Upper lobe of right lung (tissue), 1 donor: ENCODE data around the gene IL36B. TPM values are rescaled to one million over a fixed set of nuclear protein-coding genes. Genes with fewer than 3 reads are reported as not detected.

Source experiments
- ATAC-seq: fragments of 200-7000 bp; cut with Tn5 transposase; one replicate; pipeline ENCODE4 v1.9.1; 2020; ENCODE audit warnings: mild to moderate bottlenecking, moderate library complexity
- DNase-seq: peaks from one replicate; pipeline ENCODE4 v3.0.0-alpha.2; 2020
- H3K27ac ChIP-seq: fragments of 200-600 bp; one replicate; pipeline ENCODE4 v1.8.0; 2022
- H3K27me3 ChIP-seq: fragments of 200-600 bp; one replicate; pipeline ENCODE4 v1.8.0; 2022; ENCODE audit warnings: mild to moderate bottlenecking
- H3K36me3 ChIP-seq: fragments of 200-600 bp; one replicate; pipeline ENCODE4 v1.8.0; 2022
- H3K4me1 ChIP-seq: fragments of 200-600 bp; one replicate; pipeline ENCODE4 v1.8.0; 2022
- H3K4me3 ChIP-seq: fragments of 200-600 bp; one replicate; pipeline ENCODE4 v1.8.0; 2022; ENCODE audit warnings: mild to moderate bottlenecking
- H3K9me3 ChIP-seq: fragments of 200-600 bp; one replicate; pipeline ENCODE4 v1.8.0; 2022
- CTCF ChIP-seq: fragments of 200-600 bp; IDR thresholded peaks from one replicate; pipeline ENCODE4 v1.8.0; 2022; ENCODE audit warnings: antibody characterized with exemption
- intact Hi-C: fragments of 100-400 bp; cut with DNase I; formaldehyde crosslinking; loops from one replicate; pipeline ENCODE4 v1.11.0; 2022
- total RNA-seq: library from RNA; stranded (reverse); fragmentation: NEBNext Ultra II Directional; extraction: Animal tissue kit (Norgen Biotek cat#: 25700); gene quantifications from one replicate; pipeline ENCODE4 v1.2.1, GENCODE V29; 2021
- donor health status: DM: no; HTN: yes; CAD: no; lungs with severe emphysema.

IL36B gene
- total RNA-seq, 1 donor from 2014 or later = not detected

- H3K27ac ChIP-seq = no peak overlapping the region
- intact Hi-C loops = no loop called here
- H3K4me3 ChIP-seq = no peak overlapping the region
- DNase-seq (no peak), ATAC-seq (no peak)
- H3K36me3 ChIP-seq = no peaks in the 10 kb centered on the region
- no peak for TF ChIP-seq CTCF
- H3K9me3 ChIP-seq = no peaks in the 10 kb centered on the region
- no peaks in the 10 kb centered on the region for H3K4me1 ChIP-seq
- H3K27me3 ChIP-seq = no peaks in the 10 kb centered on the region
Measured at GRCh38 chr2:113038291-113038690, 14.4 kb downstream of the IL36B start.

GRCh38 chr2:113036763-113037162, 15.9 kb downstream of the IL36B start:
- DNase-seq = no peak
- Histone ChIP-seq H3K27ac (no peak overlapping the region), H3K36me3 (no peaks in the 10 kb centered on the region), H3K4me1 (no peaks in the 10 kb centered on the region), H3K4me3 (no peak overlapping the region), H3K27me3 (no peaks in the 10 kb centered on the region), H3K9me3 (no peaks in the 10 kb centered on the region)
- intact Hi-C loops = no loop called here
- ATAC-seq = no peak
- TF ChIP-seq CTCF = no peak

GRCh38 chr2:113034016-113034415, 18.7 kb downstream of the IL36B start:
- DNase-seq = no peak
- ATAC-seq = no peak
- no peak overlapping the region for H3K4me3 ChIP-seq
- no peaks in the 10 kb centered on the region for H3K4me1 ChIP-seq
- no peak overlapping the region for H3K27ac ChIP-seq
- TF ChIP-seq CTCF = no peak
- no peaks in the 10 kb centered on the region for H3K27me3 ChIP-seq
- H3K36me3 ChIP-seq = no peaks in the 10 kb centered on the region
- H3K9me3 ChIP-seq = no peaks in the 10 kb centered on the region
- intact Hi-C loops = no loop called here

- intact Hi-C loops = no loop called here
- no peaks in the 10 kb centered on the region for H3K9me3 ChIP-seq
- no peaks in the 10 kb centered on the region for H3K4me1 ChIP-seq
- no peak overlapping the region for H3K27ac ChIP-seq
- peak; percentile 39 for ATAC-seq
- no peak for TF ChIP-seq CTCF
- H3K4me3 ChIP-seq = no peak overlapping the region
- DNase-seq = no peak
- no peaks in the 10 kb centered on the region for H3K27me3 ChIP-seq
- H3K36me3 ChIP-seq = no peaks in the 10 kb centered on the region
Measured at GRCh38 chr2:113032737-113033136, 19.9 kb downstream of the IL36B start.

- H3K4me1 ChIP-seq = no peaks in the 10 kb centered on the region
- H3K9me3 ChIP-seq = no peaks in the 10 kb centered on the region
- ATAC-seq = no peak
- intact Hi-C loops = no loop called here
- H3K4me3 ChIP-seq = no peak overlapping the region
- H3K36me3 ChIP-seq = no peaks in the 10 kb centered on the region
- no peak for TF ChIP-seq CTCF
- DNase-seq = no peak
- H3K27me3 ChIP-seq = no peaks in the 10 kb centered on the region
- no peak overlapping the region for H3K27ac ChIP-seq
Measured at GRCh38 chr2:113028112-113028511, 24.6 kb downstream of the IL36B start.

GRCh38 chr2:113027691-113028090, 25.0 kb downstream of the IL36B start:
- Histone ChIP-seq H3K36me3 (no peaks in the 10 kb centered on the region), H3K9me3 (no peaks in the 10 kb centered on the region), H3K27ac (no peak overlapping the region), H3K27me3 (no peaks in the 10 kb centered on the region), H3K4me3 (no peak overlapping the region), H3K4me1 (no peaks in the 10 kb centered on the region)
- intact Hi-C loops = no loop called here
- ATAC-seq = no peak
- DNase-seq = no peak
- no peak for TF ChIP-seq CTCF
